ENCODE measurements around the gene IRF1.
"Not testable (repeated sequence)": the region's sequence is repeated elsewhere in the genome, so short reads cannot be mapped to it uniquely, and the experiment has no call there.

The IRF1 gene

GRCh38 chr5:132486318-132487094 is 4.1 kb downstream of the IRF1 start:
- in situ Hi-C loops (cut with HindIII; ENCODE audit: low sequenced_read_pairs), result no loop called here
- no peak for DNase-seq (ENCODE audit: low read depth)
- TF ChIP-seq CTCF (IDR thresholded peaks at IDR 0.05; ENCODE audit: low read depth, low read length, missing control alignments), result no peak
- H3K4me3 ChIP-seq (ENCODE audit: low read depth, low read length), result no peak overlapping the region

GRCh38 chr5:132485641-132486317 is 4.8 kb downstream of the IRF1 start:
- no peak for DNase-seq (ENCODE audit: low read depth)
- H3K4me3 ChIP-seq (ENCODE audit: low read depth, low read length), result no peak overlapping the region
- in situ Hi-C loops (cut with HindIII; ENCODE audit: low sequenced_read_pairs), result no loop called here
- TF ChIP-seq CTCF (IDR thresholded peaks at IDR 0.05; ENCODE audit: low read depth, low read length, missing control alignments), result no peak

GRCh38 chr5:132484876-132485640 is 5.5 kb downstream of the IRF1 start:
- DNase-seq (ENCODE audit: low read depth); in situ Hi-C loops (cut with HindIII; ENCODE audit: low sequenced_read_pairs); H3K4me3 ChIP-seq (ENCODE audit: low read depth, low read length): not testable (repeated sequence)

GRCh38 chr5:132484391-132484725 is 6.2 kb downstream of the IRF1 start:
- no peak for DNase-seq (ENCODE audit: low read depth)
- no peak for TF ChIP-seq CTCF (IDR thresholded peaks at IDR 0.05; ENCODE audit: low read depth, low read length, missing control alignments)
- in situ Hi-C loops (cut with HindIII; ENCODE audit: low sequenced_read_pairs), result no loop called here
- H3K4me3 ChIP-seq (ENCODE audit: low read depth, low read length), result no peak overlapping the region

GRCh38 chr5:132483661-132484390 is 6.7 kb downstream of the IRF1 start:
- in situ Hi-C loops (cut with HindIII; ENCODE audit: low sequenced_read_pairs), result no loop called here
- DNase-seq (ENCODE audit: low read depth), result no peak
- H3K4me3 ChIP-seq (ENCODE audit: low read depth, low read length), result no peak overlapping the region

GRCh38 chr5:132483101-132483500 is 7.5 kb downstream of the IRF1 start:
- no peak for DNase-seq (ENCODE audit: low read depth)
- in situ Hi-C loops (cut with HindIII; ENCODE audit: low sequenced_read_pairs), result no loop called here
- TF ChIP-seq CTCF (IDR thresholded peaks at IDR 0.05; ENCODE audit: low read depth, low read length, missing control alignments), result no peak

More at GRCh38 chr5:132483661-132484390, 6.7 kb downstream of the IRF1 start:
- no peak for TF ChIP-seq CTCF (IDR thresholded peaks at IDR 0.05; ENCODE audit: low read depth, low read length, missing control alignments)

More at GRCh38 chr5:132483101-132483500, 7.5 kb downstream of the IRF1 start:
- H3K4me3 ChIP-seq (ENCODE audit: low read depth, low read length), result no peak overlapping the region
